ENCODE results near the gene ZMYND19.

The ZMYND19 gene

DNA sequence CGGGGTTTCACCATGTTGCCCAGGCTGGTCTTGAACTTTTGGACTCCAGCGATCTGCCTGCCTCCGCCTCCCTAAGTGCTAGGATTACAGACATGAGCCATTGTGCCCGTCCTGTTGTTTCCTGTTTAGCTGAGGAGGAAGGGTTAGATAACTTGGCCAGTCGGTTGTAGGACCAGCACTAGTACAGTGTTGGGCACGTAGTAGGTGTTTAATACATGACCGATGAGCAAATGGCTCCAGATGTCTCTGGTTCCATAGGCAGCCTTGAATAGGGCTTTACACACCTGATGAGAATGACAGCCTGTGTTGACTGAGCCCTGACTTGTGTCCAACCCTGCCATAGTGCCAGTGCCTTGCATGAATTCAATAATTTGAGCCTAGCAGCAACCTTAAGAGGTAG, 30.3 kb upstream of the ZMYND19 start:
- no peak for DNase-seq
- TF ChIP-seq POLR2A (IDR thresholded peaks at IDR 0.05; ENCODE audit: low read length) (no peak), GATA1 (IDR thresholded peaks at IDR 0.05; ENCODE audit: low read depth, low read length) (no peak)

DNA sequence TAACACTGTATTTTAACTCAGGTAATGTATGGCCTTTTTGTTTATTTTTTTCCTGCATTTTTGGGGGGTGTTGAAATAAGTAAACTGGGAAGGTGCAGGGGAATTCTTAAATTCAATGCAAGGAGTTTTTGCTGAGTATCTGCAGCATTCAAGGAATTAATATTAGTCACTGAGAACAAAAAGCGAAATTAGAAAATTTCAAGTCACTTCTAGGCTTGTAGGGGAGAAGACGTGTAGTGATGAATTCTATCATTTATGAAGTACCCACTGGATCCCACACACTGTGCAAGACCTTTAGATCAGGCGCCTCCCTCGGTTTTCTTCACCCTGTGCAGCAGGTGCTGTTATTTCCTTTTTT, 29.7 kb upstream of the ZMYND19 start:
- no peak for DNase-seq

DNA sequence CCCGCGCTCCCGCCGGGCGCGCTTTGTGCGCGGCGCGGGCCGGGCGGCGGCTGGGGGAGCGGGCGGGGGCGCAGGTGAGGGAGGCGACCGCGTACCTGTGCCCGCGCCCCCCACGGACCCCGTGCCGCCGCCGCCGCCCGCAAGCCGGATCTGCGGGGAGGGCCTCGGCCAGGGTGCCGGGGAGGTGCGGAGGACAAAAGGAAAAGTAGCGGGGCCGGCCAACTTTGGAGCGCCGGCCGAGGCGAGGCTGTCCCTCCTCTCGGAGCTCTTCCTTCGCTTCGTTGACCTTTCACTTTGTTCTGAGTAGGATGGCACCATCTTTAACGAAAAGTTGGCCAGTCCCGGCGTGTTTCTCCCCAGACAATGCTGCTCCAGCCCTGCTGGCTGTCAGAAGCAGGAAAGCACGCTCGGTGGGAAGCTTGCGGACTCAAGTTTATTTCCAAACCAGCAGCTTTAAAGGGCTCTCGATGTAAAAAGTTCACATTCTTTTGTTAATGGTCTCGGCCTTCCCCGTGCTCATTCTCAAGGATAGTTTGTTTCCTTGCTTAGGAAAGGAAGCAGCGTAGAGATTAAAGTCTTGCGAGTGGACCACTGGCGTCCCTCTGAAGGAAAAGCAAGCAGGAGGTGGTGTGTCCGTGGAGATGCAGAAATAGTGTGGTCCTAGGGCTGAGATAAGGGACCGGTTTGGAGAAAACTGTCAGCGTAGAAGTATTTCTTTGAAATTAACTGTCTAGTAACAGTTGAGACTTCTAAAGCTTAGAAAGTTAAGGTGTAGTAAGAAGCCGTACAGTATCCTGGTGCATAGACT, 29.1 kb upstream of the ZMYND19 start:
- DNase-seq, result peak; percentile 65 to 74
- TF ChIP-seq POLR2A (IDR thresholded peaks at IDR 0.05; ENCODE audit: low read length), result no peak
- no peak for TF ChIP-seq GATA1 (IDR thresholded peaks at IDR 0.05; ENCODE audit: low read depth, low read length)

More for the DNA sequence above, 29.7 kb upstream of the ZMYND19 start:
- no peak for TF ChIP-seq GATA1 (IDR thresholded peaks at IDR 0.05; ENCODE audit: low read depth, low read length)
- TF ChIP-seq POLR2A (IDR thresholded peaks at IDR 0.05; ENCODE audit: low read length), result no peak

DNA sequence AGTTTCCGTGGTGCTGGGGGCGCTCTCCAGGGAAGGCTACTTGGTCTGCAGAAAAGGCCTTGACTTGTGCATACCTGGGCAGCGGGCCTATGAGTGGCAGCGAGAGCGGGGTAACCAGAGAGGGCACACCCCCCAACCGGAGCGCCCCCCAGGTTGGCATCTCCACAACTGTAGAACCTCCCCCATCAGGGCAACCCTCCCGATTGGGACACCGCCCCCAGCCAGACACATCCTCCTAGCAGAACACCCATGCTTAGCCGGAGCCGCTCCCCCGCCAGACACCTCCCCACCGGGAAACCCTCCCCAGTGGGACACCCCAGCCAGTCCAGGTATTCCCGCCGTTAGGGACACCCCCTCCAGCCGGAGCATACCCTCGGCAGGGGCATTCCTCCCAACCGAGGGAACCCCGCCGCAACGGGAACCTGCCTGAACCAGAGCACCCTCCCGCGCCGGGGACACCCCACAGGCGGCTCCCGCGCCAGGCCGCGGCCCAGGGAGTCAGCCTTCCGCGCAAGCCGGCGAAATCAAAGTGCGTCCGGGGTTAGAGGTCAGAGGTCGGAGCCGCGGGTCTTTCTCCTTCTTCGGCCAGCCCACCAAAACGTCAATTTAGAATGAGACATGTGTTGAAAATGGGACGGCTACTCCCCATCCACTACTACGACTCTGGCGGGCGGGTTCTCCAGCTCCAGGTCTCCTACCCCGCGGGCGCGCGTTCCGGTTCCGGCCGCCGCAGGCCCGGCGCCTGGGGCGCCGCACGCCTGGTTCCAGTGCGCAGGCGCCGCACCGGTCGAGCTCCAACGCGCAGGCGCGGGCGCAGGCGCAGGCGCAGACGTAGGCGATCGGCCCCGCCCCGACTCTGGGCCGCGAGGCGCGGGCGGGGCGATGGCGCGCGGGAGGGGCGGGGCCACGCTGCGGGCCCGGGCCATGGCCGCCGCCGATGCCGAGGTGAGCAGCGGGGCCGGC, 28.1 kb upstream of the ZMYND19 start, which contains the start of gene EHMT1:
TSS of gene EHMT1 (plus strand) at position 901 of the 963 bp plus-strand sequence. CDS start at position 925, 24 bp downstream.
- peak; percentile 82 for TF ChIP-seq POLR2A (IDR thresholded peaks at IDR 0.05; ENCODE audit: low read length)
- TF ChIP-seq GATA1 (IDR thresholded peaks at IDR 0.05; ENCODE audit: low read depth, low read length), result no peak
- DNase-seq, result peak; percentile 91 to 96

DNA sequence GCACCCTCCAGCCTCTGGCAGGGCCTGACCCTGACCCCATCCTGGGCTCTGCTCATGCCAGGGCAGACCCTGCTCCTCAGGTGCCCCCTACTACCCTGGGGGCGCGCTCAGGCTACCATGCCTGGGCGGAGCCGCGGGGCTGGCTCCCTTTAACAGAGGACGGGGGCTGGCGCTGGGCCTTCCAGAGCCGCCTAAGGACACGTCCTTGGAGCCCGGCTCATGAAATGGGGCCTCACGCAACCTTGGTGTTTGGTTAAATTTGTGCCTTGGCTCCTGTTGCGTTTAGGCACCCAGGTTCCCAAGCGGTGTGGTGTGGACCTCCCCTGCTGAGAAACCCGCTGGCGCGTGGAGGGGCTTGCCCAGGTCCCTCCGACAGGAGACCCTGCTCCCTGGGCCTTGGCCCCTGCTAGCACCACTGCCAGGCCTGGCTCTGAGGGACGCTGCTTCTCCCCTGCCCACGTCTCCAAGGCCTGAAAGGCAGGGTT, 25.1 kb upstream of the ZMYND19 start:
- TF ChIP-seq POLR2A (IDR thresholded peaks at IDR 0.05; ENCODE audit: low read length) (no peak), GATA1 (IDR thresholded peaks at IDR 0.05; ENCODE audit: low read depth, low read length) (no peak)

DNA sequence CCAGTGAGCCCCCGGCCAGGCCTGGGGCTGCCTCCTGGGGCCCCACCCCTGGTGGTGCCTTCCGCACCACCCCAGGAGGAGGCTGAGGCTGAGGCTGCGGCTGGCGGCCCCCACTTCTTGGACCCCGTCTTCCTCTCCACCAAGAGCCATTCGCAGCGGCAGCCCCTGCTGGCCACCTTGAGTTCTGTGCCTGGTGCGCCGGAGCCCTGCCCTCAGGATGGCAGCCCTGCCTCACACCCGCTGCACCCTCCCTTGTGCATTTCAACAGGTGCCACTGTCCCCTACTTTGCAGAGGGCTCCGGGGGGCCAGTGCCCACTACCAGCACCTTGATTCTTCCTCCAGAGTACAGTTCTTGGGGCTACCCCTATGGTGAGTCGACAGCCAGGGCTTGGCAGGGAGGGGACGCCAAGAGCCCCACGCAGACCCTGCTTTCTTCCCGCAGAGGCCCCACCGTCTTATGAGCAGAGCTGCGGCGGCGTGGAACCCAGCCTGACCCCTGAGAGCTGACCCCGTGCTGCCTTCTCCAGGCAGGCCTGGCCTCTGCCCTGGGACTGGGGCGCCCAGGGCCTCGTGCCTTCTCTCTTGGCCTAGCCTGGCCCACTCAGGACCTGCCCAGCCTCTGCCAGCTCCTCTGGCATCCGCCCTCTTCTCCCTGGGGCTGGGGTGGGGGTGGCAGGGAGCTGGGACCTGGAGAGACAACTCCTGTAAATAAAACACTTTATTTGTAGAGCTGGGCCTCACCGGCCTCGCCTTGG, 24.5 kb upstream of the ZMYND19 start:
- TF ChIP-seq GATA1 (IDR thresholded peaks at IDR 0.05; ENCODE audit: low read depth, low read length) (no peak), POLR2A (IDR thresholded peaks at IDR 0.05; ENCODE audit: low read length) (no peak)
- DNase-seq, result no peak

More for the DNA sequence above, 25.1 kb upstream of the ZMYND19 start:
- no peak for DNase-seq

DNA sequence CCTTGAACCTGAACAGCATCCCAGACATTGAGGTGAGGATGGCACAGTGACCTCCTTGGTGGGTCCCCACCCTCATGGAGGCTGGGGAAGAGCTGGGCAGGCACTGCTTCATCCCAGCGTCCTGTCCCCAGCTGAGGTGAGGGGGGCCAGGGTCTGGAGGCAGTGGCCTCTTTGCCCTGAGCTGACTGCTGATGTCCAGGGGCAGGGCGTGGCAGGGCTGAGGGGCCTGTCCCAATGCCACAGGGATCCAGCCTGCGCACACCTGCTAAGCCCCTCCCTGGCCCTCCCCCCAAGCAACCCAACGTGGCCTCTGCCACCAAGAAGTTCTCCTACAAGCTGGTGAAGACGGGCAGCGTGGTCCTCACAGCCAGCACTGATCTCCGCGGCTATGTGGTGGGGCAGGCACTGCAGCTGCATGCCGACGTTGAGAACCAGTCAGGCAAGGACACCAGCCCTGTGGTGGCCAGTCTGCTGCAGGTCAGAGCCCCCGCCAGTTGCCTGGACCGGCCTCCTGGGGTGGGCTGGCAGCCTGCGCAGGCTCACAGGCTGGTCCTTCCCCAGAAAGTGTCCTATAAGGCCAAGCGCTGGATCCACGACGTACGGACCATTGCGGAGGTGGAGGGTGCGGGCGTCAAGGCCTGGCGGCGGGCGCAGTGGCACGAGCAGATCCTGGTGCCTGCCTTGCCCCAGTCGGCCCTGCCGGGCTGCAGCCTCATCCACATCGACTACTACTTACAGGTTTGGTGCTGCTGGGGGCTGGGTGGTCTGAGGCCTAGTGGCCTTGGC, 23.6 kb upstream of the ZMYND19 start:
- no peak for DNase-seq
- TF ChIP-seq GATA1 (IDR thresholded peaks at IDR 0.05; ENCODE audit: low read depth, low read length), result no peak
- TF ChIP-seq POLR2A (IDR thresholded peaks at IDR 0.05; ENCODE audit: low read length), result no peak

DNA sequence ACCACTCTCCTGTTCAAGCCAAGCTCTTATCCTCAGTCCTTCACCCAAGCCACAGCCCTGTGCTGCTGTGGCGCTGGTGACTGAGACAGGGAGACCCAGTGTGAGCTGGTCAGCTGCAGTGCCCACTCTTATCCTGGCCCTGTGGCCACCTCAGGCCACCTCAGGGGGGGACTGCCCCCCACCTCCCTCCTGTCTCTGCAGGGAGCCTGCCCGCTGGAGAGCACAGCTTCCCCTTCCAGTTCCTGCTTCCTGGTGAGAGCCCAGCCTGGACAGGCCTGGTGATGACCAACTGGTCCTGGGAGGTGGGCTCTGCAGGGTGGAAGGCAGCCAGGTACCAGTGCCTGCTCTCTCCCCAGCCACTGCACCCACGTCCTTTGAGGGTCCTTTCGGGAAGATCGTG, 22.9 kb upstream of the ZMYND19 start:
- no peak for TF ChIP-seq GATA1 (IDR thresholded peaks at IDR 0.05; ENCODE audit: low read depth, low read length)
- TF ChIP-seq POLR2A (IDR thresholded peaks at IDR 0.05; ENCODE audit: low read length), result peak; percentile 2
- DNase-seq, result no peak

DNA sequence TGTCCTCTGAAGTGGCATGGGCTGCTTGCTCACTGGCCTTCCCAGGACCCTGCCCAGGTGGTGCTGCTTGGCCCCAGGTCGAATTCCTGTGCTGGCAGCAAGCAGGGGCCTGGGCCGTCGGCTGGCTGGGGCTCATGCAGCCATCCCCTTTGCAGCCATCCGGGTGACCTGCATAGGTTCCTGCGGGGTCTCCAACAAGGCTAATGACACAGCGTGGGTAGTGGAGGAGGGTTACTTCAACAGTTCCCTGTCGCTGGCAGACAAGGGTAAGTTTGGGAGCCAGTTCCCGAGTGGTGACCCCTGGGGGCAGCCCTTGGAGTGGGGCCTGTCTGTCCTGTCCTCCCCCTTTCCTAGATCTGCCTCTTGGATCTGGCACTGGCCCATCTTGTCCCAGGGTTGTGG, 22.4 kb upstream of the ZMYND19 start:
- DNase-seq, result no peak
- TF ChIP-seq GATA1 (IDR thresholded peaks at IDR 0.05; ENCODE audit: low read depth, low read length) (no peak), POLR2A (IDR thresholded peaks at IDR 0.05; ENCODE audit: low read length) (no peak)

DNA sequence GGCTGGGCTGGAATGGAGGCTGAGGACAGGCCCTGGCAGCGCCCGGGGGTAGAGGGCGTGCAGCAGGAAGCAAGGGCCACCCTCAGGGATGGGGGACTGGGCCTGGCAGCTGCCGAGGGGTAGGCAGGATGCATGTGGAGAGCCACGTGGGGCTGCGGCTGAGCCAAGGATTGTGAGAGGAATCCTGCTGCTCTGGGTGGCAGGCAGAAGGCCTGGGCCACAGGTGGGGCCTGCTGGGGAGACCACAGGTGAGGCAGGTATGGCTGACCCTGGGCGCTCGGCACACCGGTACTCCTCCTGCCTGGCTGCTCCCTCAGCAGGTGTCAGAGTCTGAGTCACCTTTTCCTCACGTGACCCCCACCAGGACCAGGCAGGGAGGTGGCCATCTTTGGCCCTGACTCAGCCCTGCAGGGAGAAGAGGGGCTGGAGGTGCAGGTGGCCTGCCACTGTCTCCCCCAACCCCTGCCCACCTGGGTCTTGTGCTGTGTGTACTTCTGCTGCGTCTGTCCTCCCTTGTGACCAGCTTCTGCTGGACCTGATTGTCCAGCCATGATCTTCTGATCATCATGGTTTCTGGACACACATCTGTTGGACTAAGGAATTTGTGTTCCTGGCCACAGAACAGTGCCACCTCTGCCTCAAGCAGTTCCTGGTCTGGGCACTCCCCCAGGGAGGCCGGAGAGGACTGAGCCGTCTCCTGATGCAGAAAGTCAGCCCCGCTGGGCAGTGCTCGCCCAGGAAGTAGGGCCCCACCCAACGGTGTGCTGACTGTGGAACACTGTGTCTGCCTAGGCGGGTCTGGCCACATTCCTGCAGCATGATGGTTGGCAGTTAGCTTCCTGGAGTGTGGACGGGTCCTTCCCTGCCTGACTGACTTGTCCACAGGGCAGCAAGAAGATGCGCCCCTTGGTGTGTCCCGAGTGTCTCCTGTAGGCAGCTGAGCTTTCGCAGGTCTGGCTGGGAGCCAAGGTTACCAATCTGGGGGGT, 21.6 kb upstream of the ZMYND19 start:
- no peak for DNase-seq
- no peak for TF ChIP-seq GATA1 (IDR thresholded peaks at IDR 0.05; ENCODE audit: low read depth, low read length)

DNA sequence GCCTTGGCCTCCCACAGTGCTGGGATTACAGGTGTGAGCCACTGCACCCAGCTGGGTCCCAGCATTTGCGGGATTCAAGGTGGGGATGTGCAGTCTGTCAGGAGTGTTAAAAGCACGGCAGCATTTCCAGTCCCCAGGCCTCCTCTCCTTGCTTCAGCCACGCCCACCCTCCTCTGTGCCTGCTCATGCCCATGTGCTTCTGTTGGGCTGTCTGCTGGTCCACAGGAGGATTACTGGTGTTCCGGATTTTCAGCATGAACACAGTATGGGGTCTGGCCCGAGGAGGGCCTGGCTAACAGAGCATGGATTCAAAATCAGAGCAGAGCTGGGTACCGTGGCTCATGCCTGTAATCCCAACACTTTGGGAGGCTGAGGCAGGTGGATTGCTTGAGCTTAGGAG, 20.6 kb upstream of the ZMYND19 start:
- no peak for DNase-seq
- no peak for TF ChIP-seq GATA1 (IDR thresholded peaks at IDR 0.05; ENCODE audit: low read depth, low read length)
- TF ChIP-seq POLR2A (IDR thresholded peaks at IDR 0.05; ENCODE audit: low read length), result no peak
